ENCODE results near the gene MRPS35. TPM values are rescaled to one million over a fixed set of nuclear protein-coding genes. Genes with fewer than 3 reads are reported as not detected.

The MRPS35 gene
- total RNA-seq, 4 donors from 2014 or later: 25.7 to 61.8 (median 56.3) TPM

DNA sequence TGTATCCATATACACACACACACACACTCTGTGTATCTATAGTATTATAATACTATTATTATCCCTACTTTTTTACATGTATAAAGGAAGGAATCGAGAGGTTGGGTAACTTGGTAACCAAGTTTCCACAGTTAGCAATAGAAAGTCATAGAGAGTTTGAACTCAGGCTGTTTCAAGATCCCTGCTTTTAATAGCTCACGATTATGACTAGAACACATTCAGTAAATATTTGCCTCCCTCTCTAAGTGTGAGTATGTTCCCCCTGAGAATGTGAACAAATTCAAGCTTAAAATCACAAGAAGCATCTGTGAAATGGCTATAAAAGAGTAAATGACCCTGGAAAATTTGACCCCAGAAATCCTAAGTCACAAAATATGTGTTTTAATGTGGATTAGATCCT lies 25.4 kb upstream of the MRPS35 start:
- WGBS, 2 donors: 80 to 85% methylated on average over 2 of the region's 2 CpGs
- Histone ChIP-seq H3K27me3 (no peaks in the 10 kb centered on the region), H3K36me3 (peaks cover 0 to 100% (median 18%) of the 10 kb centered on the region in 3 donors), H3K4me3 (no peak overlapping the region), H3K9me3 (no peaks in the 10 kb centered on the region), H3K27ac (no peak overlapping the region), H3K4me1 (no peaks in the 10 kb centered on the region)
- no peak for TF ChIP-seq POLR2A (IDR thresholded peaks at IDR 0.05)
- TF ChIP-seq, protein P1, sequence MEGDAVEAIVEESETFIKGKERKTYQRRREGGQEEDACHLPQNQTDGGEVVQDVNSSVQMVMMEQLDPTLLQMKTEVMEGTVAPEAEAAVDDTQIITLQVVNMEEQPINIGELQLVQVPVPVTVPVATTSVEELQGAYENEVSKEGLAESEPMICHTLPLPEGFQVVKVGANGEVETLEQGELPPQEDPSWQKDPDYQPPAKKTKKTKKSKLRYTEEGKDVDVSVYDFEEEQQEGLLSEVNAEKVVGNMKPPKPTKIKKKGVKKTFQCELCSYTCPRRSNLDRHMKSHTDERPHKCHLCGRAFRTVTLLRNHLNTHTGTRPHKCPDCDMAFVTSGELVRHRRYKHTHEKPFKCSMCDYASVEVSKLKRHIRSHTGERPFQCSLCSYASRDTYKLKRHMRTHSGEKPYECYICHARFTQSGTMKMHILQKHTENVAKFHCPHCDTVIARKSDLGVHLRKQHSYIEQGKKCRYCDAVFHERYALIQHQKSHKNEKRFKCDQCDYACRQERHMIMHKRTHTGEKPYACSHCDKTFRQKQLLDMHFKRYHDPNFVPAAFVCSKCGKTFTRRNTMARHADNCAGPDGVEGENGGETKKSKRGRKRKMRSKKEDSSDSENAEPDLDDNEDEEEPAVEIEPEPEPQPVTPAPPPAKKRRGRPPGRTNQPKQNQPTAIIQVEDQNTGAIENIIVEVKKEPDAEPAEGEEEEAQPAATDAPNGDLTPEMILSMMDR (IDR thresholded peaks at IDR 0.05): no peak
- intact Hi-C loops (cut with DNase I): no loop called here
- no peak for DNase-seq

- H3K4me3 ChIP-seq: no peak overlapping the region
- intact Hi-C loops (cut with DNase I): no loop called here
- H3K27ac ChIP-seq: no peak overlapping the region
- no peaks in the 10 kb centered on the region for H3K4me1 ChIP-seq
- no peaks in the 10 kb centered on the region for H3K9me3 ChIP-seq
- no peaks in the 10 kb centered on the region for H3K27me3 ChIP-seq
- H3K36me3 ChIP-seq: peaks cover 0 to 100% (median 15%) of the 10 kb centered on the region in 3 donors
- TF ChIP-seq, protein P1 (IDR thresholded peaks at IDR 0.05): no peak
- no peak for TF ChIP-seq POLR2A (IDR thresholded peaks at IDR 0.05)
- no peak for DNase-seq
Observed at GRCh38 chr12:27686147-27686546, 24.5 kb upstream of the MRPS35 start.

- H3K27ac ChIP-seq: no peak overlapping the region
- DNase-seq: no peak
- no peak overlapping the region for H3K4me3 ChIP-seq
- peaks cover 0 to 100% (median 16%) of the 10 kb centered on the region in 3 donors for H3K36me3 ChIP-seq
- intact Hi-C loops (cut with DNase I): no loop called here
- H3K27me3 ChIP-seq: no peaks in the 10 kb centered on the region
- no peak for TF ChIP-seq POLR2A (IDR thresholded peaks at IDR 0.05)
- TF ChIP-seq, protein P1 (IDR thresholded peaks at IDR 0.05): no peak
- WGBS, 2 donors: 84 to 94% methylated on average over 3 of the region's 3 CpGs
- H3K4me1 ChIP-seq: no peaks in the 10 kb centered on the region
- no peaks in the 10 kb centered on the region for H3K9me3 ChIP-seq
Observed at GRCh38 chr12:27688671-27689070, 22.0 kb upstream of the MRPS35 start.

DNA sequence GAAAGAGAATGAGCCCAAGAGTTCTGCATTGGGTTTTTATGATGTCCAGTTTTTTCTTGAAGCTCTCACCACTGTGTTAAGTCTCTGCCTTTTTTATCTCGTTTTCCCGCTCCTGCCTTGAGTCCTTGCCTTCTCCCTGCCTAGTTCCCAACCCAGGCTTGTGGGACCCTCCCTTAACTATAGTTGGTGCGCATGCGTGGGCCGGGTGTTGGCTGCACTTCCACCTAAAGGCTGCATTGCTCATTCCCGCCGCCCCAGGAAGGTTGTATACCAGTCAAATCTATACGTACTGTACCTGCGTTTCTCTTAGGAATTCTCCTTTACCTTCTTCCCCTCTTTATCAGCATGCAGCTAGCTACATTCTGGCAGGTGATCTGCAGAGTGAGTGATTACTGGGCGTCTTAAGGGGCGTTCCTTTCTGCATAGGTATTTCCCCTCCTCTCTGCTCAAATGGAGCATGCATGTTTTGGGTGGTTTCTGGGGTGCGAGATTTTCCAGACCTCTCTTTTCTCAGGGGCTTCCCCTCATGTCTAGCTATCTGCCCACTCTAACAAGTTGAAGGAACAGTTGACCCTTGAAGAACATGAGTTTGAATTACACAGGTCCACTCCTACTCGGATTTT lies 21.0 kb upstream of the MRPS35 start:
- WGBS, 2 donors: 89 to 91% methylated on average over 13 of the region's 13 CpGs
- H3K27me3 ChIP-seq: no peaks in the 10 kb centered on the region

DNA sequence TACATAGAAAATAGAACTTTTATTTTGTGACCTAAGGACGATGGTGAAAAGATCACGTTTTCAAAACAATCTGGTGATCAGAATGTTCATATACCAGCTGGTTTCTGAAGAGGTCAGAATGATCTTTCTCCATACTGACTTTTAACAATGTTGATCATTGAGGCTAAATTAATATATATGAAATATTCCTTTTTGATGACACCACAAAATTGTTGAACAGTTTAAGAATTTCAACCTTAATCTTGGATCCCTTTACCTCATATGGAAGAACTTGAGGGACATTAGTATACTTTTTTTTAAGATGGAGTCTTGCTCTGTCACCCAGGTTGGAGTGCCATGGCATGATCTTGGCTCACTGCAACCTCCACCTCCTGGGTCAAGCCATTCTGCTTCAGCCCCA lies 17.2 kb upstream of the MRPS35 start:
- Histone ChIP-seq H3K4me3 (no peak overlapping the region), H3K27me3 (no peaks in the 10 kb centered on the region), H3K9me3 (no peaks in the 10 kb centered on the region), H3K36me3 (peaks cover 0 to 87% (median 18%) of the 10 kb centered on the region in 3 donors), H3K4me1 (no peaks in the 10 kb centered on the region), H3K27ac (no peak overlapping the region)
- 84 to 85% methylated on average over 2 of the region's 2 CpGs for WGBS, 2 donors
- no peak for DNase-seq
- TF ChIP-seq POLR2A (IDR thresholded peaks at IDR 0.05): no peak
- TF ChIP-seq, protein P1 (IDR thresholded peaks at IDR 0.05): no peak
- intact Hi-C loops (cut with DNase I): no loop called here

More for the DNA sequence above, 21.0 kb upstream of the MRPS35 start:
- no peaks in the 10 kb centered on the region for H3K4me1 ChIP-seq
- H3K9me3 ChIP-seq: no peaks in the 10 kb centered on the region
- no peak overlapping the region for H3K27ac ChIP-seq
- DNase-seq: no peak
- intact Hi-C loops (cut with DNase I): no loop called here
- TF ChIP-seq POLR2A (IDR thresholded peaks at IDR 0.05): no peak
- TF ChIP-seq, protein P1 (IDR thresholded peaks at IDR 0.05): no peak
- H3K36me3 ChIP-seq: peaks cover 0 to 100% (median 16%) of the 10 kb centered on the region in 3 donors
- H3K4me3 ChIP-seq: no peak overlapping the region

Data from esophagus squamous epithelium (tissue), 5 donors.